ENCODE data around the gene SYCP3. TPM values are rescaled to one million over a fixed set of nuclear protein-coding genes. Genes with fewer than 3 reads are reported as not detected.

SYCP3 gene
- total RNA-seq, 1 donor from 2014 or later: 0.64 TPM

- Histone ChIP-seq H3K27me3 (no peaks in the 10 kb centered on the region), H3K9me3 (no peaks in the 10 kb centered on the region), H3K4me1 (peaks cover 22% of the 10 kb centered on the region), H3K27ac (no peak overlapping the region), H3K36me3 (peaks cover 67% of the 10 kb centered on the region), H3K4me3 (no peak overlapping the region)
- no peak for TF ChIP-seq CTCF (IDR thresholded peaks at IDR 0.05)
- intact Hi-C loops (cut with DNase I): no loop called here
- DNase-seq: no peak
- peak; percentile 20 for ATAC-seq
Observed at GRCh38 chr12:101761350-101761749, 22.1 kb upstream of the SYCP3 start.

DNA sequence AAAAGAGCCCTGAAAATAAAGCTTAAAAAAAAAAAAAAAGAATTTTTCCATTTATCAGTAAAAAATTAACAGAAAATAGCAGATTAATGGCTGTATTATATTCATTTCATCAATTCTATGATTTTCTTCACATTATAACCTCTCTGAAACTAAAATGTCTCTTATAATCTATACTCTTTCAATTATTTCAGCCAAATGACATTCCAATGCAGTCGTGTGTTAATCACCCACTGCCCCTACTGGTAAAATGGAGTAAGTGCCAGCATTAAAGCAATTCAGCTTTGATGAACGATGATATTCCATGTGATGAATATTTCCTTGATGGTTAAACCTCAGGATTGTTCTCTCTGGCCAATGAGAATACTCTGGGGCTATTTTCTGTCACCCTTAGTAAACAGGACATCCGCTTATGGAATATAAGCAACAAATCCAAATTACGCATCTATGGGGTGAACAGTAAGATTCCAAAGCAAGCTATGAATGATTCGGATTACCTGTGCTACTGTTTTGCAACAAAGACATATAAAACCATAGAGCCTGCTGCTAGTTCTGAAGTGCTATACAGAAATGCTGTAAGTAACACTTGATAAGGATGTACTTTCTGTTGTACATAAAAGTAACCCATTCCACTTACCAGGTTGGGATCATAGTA, 20.3 kb upstream of the SYCP3 start:
- Histone ChIP-seq H3K9me3 (no peaks in the 10 kb centered on the region), H3K27me3 (no peaks in the 10 kb centered on the region), H3K36me3 (peaks cover 69% of the 10 kb centered on the region), H3K4me3 (no peak overlapping the region), H3K4me1 (peaks cover 21% of the 10 kb centered on the region), H3K27ac (no peak overlapping the region)
- DNase-seq: no peak
- TF ChIP-seq CTCF (IDR thresholded peaks at IDR 0.05): peak; percentile 79
- peak; percentile 56 for ATAC-seq
- intact Hi-C loops (cut with DNase I): no loop called here

GRCh38 chr12:101750152-101750551, 10.9 kb upstream of the SYCP3 start:
- peaks cover 83% of the 10 kb centered on the region for H3K36me3 ChIP-seq
- intact Hi-C loops (cut with DNase I): no loop called here
- peak; percentile 33 for ATAC-seq
- H3K4me1 ChIP-seq: no peaks in the 10 kb centered on the region
- H3K27me3 ChIP-seq: no peaks in the 10 kb centered on the region
- H3K9me3 ChIP-seq: no peaks in the 10 kb centered on the region
- no peak overlapping the region for H3K4me3 ChIP-seq
- no peak for DNase-seq
- no peak overlapping the region for H3K27ac ChIP-seq
- no peak for TF ChIP-seq CTCF (IDR thresholded peaks at IDR 0.05)

GRCh38 chr12:101749657-101750056, 10.4 kb upstream of the SYCP3 start:
- Histone ChIP-seq H3K27ac (no peak overlapping the region), H3K9me3 (no peaks in the 10 kb centered on the region), H3K27me3 (no peaks in the 10 kb centered on the region), H3K36me3 (peaks cover 83% of the 10 kb centered on the region), H3K4me1 (no peaks in the 10 kb centered on the region), H3K4me3 (no peak overlapping the region)
- intact Hi-C loops (cut with DNase I): no loop called here
- DNase-seq: no peak
- ATAC-seq: no peak
- no peak for TF ChIP-seq CTCF (IDR thresholded peaks at IDR 0.05)

DNA sequence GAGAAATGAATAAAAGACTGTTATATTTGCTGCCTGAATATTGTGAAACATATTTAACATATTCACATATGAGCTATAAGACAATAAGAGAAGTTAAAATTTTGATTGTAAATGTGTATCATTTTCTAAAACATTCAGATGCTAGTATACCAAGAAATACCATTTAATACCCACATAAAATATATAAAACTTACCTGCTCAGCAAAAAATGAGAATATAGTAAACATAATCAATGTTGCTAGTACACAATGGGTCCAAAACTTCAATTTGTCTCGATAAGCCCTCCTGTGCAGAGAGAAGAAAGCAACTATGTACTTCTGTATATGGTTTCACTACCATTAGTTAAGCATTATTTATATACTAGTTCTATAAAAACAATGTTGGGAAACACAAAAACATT, 9.6 kb upstream of the SYCP3 start:
- no peaks in the 10 kb centered on the region for H3K27me3 ChIP-seq
- H3K4me1 ChIP-seq: no peaks in the 10 kb centered on the region
- ATAC-seq (no peak), DNase-seq (no peak)
- no peak overlapping the region for H3K4me3 ChIP-seq
- H3K27ac ChIP-seq: no peak overlapping the region
- no peaks in the 10 kb centered on the region for H3K9me3 ChIP-seq
- H3K36me3 ChIP-seq: peaks cover 84% of the 10 kb centered on the region
- TF ChIP-seq CTCF (IDR thresholded peaks at IDR 0.05): no peak
- intact Hi-C loops (cut with DNase I): no loop called here

DNA sequence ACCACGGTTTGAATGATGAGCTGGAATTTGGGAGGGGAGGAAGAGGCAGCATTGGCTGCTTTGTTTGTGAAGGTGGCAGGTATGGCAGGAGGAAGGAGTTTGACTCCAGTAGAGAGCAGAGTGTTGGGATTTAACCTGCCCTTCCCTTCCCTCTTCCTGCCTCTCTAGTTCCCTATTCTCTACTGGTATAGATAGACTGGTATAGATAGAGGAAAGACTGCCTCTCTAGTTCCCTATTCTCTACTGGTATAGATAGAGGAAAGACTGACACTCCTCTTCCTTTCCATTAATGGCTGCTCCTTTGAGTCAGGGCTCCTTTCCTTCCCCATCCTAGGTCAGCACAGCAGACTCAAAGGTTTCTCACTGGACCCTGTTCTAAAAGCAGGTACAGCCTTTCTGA, 8.4 kb upstream of the SYCP3 start:
- no peak for TF ChIP-seq CTCF (IDR thresholded peaks at IDR 0.05)
- Histone ChIP-seq H3K27ac (no peak overlapping the region), H3K27me3 (no peaks in the 10 kb centered on the region), H3K9me3 (no peaks in the 10 kb centered on the region), H3K4me1 (peaks cover 4% of the 10 kb centered on the region), H3K4me3 (no peak overlapping the region), H3K36me3 (peaks cover 82% of the 10 kb centered on the region)
- ATAC-seq: peak; percentile 74
- DNase-seq: no peak
- intact Hi-C loops (cut with DNase I): no loop called here
